NOMO-1 treated with DMSO at 0.1 percent for 48 hours (cell line): ENCODE measurements around the gene LYST.
"Not testable (repeated sequence)": the region's sequence is repeated elsewhere in the genome, so short reads cannot be mapped to it uniquely, and the experiment has no call there.

Source experiments
- DNase-seq: peaks from one replicate; lab custom pipeline; 2025; ENCODE audit not compliant: unreplicated experiment; lab: John Stamatoyannopoulos, UW

The LYST gene

DNA sequence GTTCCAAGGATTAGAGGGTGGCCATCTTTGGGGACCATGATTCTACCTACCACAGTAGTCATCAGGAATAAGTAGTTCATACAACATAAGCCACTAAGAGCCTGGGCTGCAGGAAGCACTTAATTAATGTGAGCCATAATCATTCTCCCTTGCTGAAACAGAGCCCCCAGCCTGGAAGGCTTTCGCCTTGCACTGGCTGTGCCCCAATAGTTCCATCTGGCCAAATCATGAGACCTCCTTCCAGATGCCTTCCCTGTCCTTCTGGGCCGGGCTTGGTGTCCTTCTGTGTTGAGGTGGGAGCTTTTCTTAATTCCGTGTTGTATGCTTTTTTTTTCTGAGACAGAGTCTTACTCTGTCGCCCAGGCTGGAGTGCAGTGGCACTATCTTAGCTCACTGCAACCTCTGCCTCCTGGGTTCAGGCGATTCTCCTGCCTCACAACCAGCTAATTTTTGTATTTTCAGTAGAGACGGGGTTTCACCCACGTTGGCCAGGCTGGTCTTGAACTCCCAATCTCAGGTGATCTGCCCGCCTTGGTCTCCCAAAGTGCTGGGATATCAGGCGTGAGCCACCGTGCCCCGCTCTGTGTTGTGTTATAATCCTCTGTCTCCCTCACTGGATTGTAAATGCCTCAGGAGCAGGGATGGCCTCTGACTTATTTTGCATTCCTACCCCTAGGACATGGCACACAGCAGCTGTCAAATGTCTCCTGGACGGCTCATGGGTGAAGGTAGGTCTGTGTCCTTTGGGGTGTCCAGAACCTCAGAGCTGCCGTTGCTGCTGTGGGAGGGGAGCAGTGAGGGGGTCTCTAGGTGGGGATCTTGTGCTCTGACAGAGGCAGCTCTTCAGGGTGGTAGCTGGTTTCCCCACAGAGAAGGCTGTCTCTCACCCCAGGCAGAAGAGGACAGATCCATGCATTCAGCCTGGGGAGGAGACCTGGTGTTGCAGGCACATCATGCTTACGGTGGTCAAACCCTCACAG, 227.2 kb downstream of the LYST start:
- no peak for DNase-seq

DNA sequence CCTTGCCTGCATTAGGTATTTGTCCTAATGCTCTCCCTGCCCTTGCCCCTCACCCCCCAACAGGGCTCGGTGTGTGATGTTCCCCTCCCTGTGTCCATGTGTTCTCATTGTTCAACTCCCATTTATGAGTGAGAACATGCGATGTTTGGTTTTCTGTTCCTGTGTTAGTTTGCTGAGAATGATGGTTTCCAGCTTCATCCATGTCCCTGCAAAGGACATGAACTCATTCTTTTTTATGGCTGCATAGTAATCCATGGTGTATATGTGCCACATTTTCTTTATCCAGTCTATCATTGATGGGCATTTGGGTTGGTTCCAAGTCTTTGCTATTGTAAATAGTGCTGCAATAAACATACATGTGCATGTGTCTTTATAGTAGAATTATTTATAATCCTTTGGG, 228.1 kb downstream of the LYST start:
- not testable (repeated sequence) for DNase-seq

- DNase-seq = no peak
Measured at GRCh38 chr1:235637756-235638534, 228.8 kb downstream of the LYST start.

DNA sequence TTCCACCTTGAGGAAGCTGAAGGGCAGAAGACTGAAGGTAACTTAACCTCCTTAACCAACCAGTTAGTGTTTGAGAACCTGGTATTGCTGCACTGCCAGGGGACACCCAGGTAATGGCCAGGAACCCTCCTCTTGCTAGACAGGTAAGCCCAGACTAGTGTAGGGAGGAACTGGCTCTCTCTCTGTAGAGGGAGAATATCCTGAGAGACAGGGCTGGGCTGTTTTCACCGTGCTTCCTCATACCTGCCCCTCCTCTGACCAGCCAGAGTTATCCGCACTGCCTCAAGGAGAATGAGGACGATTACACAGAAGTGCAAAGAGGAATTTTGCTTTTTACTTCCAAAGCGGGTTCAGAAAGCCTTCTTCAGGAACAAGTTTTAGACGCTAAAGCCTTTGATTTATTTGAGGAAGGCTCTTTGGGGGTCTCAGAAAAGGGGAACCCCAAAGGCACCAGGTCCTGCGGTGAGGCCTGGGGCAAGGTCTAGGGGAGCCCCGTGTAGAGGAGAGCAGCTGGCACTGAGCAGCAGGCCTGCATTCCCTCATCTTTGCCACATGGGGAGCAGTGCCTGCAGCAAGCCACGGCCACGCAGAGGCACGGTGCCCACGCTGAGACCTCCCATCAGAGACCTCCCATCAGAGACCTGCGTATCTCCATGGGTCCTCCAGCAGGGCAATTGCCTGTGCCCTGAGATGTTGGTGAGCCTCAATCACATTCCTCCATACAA, 230.6 kb downstream of the LYST start:
- no peak for DNase-seq

- DNase-seq = peak; percentile 91
Measured at GRCh38 chr1:235632506-235633401, 234.0 kb downstream of the LYST start.

DNA sequence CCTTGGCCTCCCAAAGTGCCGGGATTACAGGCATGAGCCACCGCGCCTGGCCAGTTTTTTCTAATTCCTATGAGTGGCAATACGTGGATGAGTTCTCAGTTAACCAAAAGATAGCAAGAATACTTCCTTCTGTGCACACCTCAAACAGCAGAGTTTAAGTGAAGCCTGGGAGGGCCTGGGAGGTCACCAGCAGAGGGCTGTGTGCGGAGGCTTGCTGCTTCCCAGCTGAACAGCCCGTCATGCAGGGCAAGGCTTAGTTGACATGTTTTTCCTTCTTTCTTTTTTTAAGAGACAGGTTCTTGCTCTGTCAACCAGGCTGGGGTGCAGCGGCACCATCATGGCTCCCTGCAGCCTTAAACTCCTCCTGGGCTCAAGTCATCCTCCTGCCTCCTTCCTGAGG, 234.9 kb downstream of the LYST start:
- no peak for DNase-seq

DNA sequence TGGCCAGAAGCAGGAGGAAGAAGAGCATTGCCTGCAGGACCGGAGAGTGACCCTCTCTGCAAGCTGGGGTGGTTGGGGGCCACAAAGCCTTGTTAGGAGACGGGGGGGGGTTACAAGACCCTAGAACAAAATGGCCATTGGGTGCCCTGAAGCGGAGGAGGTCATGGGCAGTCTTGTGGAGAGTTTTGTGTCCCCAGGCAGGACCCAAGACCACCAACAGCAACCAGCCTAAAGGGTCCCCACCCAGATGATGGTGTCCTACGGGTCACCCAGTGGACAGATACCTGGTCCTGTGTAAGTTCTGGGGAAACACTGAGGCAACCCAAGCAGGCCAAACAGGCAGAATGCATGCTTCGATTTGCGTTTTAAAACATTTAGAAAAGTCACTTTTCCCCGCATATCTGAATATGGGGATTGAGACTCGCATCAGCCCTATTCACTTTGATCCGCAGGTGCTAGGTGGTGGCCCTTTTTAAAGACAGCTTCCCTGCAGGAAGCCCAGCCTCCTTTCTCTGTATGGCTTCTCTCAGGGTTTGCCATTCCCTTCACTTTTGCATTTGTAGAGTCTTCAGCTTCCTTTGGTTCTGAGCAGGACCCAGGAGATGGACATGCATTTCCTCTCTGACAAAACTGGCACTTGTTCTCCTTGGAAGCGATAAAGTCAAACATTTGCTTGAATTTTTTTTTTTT, 238.2 kb downstream of the LYST start:
- DNase-seq = no peak

- DNase-seq = no peak
Measured at GRCh38 chr1:235625831-235626230, 240.9 kb downstream of the LYST start.

DNA sequence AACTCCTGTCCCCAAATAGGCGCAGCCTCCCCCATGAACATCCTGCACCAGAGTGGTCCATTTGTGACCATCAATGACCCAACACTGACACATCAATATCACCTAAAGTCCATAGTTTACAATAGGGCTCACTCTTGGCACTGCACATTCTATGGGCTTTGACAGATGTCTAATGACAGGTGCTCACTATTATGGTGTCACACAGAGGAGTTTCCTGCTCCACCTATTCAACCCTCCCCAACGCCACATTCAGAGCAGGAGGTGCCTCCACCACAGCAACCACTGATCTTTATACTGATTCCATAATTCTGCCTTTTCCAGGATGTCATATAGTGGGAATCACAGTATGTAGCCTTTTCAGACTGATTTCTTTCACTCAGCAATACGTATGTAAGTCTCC, 241.4 kb downstream of the LYST start:
- no peak for DNase-seq

DNA sequence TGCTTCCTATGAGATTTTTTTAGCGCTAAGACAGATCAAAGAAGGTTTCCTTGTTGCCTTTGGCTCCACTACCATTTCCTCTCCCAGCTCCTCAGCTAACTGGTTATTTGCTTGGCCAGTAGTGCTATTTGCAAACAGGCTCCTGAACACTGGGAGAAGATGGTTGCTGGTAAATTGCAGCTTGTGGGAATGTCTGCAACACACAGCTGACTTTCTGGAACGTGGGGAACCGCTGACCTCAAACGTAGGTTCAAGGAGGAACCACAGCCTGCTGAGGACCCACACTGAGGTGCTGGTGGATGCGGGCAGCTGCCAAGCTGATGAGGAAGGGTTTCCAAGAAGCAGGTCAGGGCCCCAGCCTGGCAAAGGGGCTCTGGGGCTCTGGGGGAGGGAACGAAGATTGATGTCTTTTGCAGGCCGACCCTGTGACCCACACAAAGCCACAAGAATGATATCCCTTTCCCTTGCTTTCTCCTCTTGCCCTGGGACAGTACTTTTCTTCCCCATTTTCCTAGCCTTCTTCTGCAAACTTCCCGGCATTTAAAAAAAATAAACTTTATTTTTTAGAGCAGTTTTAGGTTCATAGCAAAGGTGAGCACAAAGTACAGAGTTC, 241.9 kb downstream of the LYST start:
- no peak for DNase-seq

- no peak for DNase-seq
Measured at GRCh38 chr1:235622936-235623779, 243.5 kb downstream of the LYST start.

DNA sequence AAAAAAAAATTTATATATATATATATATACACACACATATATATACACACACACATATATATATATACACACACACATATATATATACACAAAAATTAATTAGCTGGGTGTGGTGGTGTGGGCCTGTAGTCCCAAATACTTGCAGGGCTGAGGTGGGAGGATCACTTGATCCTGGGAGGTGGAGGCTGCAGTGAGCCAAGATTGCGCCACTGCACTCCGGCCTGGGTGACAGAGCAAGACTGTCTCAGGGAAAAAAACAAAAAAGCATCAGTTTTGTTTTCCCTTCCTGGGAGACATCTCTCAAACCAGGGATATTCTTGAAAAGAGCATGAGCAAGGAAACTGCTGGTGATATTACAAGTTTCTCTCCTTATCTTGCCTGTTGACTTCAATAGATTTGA, 247.6 kb downstream of the LYST start:
- not testable (repeated sequence) for DNase-seq

- no peak for DNase-seq
Measured at GRCh38 chr1:235617808-235618207, 248.9 kb downstream of the LYST start.

GRCh38 chr1:235617140-235617539, 249.6 kb downstream of the LYST start:
- no peak for DNase-seq

DNA sequence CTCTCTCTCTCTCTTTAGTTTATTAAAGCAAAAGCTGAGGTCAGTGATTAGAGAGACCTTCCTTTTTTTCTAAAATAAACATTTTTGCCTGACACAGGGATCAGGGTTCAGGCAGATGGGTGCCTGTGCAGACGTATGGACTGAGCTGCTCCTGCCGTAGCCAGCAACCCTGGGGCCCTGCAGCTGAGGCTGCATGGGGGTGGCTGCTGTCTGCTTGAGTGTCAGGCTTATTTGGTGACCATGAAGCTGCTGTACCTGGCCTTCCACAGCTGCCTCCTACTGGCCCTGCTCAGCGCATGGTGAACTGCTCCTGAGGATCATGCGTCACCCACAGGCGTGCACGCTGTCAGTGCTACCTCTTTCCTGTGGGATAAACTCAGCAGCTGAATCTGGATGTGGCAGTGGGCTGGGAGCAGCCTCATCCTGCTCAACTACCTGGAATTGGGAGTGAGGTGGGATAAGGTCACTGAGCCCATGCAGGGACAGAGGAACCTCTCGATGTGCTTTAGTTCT, 252.2 kb downstream of the LYST start:
- DNase-seq = no peak

DNA sequence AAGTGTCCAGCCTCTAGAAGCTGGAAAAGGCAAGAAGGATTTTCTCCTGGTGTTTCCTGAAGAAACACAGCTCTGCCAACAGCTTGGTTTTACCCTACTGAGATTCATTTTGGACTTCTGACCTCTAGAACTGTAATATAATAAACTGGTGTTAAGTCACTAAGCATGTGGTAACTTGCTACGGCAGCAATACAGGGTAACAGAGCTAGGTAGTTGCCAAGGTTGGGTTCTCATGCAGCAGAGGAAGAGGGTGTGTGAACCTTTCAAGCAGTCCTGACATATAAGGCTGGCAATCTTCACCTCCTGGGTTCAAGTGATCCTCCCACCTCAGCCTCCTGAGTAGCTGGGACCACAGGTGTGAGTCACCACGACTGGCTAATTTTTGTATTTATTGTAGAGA, 253.1 kb downstream of the LYST start:
- DNase-seq = no peak

GRCh38 chr1:235612761-235613160, 253.9 kb downstream of the LYST start:
- no peak for DNase-seq
